ENCODE measurements around the gene GHRL. TPM values are rescaled to one million over a fixed set of nuclear protein-coding genes. Genes with fewer than 3 reads are reported as not detected.

GHRL gene
- total and polyA plus RNA-seq, 2 of the 4 experiments (the other 2 are of a cell fraction): 0.27 TPM; not detected in 1

GRCh38 chr3:10290481-10291176 is 2.1 kb downstream of the GHRL start:
- ChIA-PET CTCF (interaction anchor here (0.5 kb wide), 1 partner anchor 855 kb away, joined by 3 read pairs; no protein-coding TSS in a partner anchor), POLR2A (ENCODE audit: unreplicated experiment) (no interaction called here)
- H2BK15ac ChIP-seq (ENCODE audit: low read depth, low read length): no peak overlapping the region
- no peaks in the 10 kb centered on the region for H3K27me3 ChIP-seq (ENCODE audit: control insufficient read depth, insufficient read depth, low read length)
- no peak overlapping the region for H2BK5ac ChIP-seq (ENCODE audit: low read depth, low read length, poor library complexity, severe bottlenecking)
- H3K4me3 ChIP-seq (ENCODE audit: insufficient read depth, low read depth, low read length): no peak overlapping the region
- no peak overlapping the region for H2AFZ ChIP-seq (replicated peaks; ENCODE audit: low read length, poor library complexity)
- intact Hi-C loops (cut with micrococcal nuclease) (no loop called here), in situ Hi-C loops (cut with MboI; ENCODE audit: low sequenced_read_pairs) (no loop called here), dilution Hi-C loops (cut with HindIII; ENCODE audit: low sequenced_read_pairs, unreplicated experiment) (no loop called here)
- BruUV-seq (replicated peaks): no TSS peak
- H4K20me1 ChIP-seq (ENCODE audit: insufficient read depth, low read length): no peaks in the 10 kb centered on the region
- no peak overlapping the region for H2BK20ac ChIP-seq (ENCODE audit: low read depth, low read length)
- 84% methylated on average over 7 of the region's 18 CpGs; no CpG with 5 or more reads in 1 of the 2 experiments for WGBS, 2 experiments (ENCODE audit: extremely low coverage in 2 of 2, insufficient read length in 1 of 2)
- H3K9me3 ChIP-seq (ENCODE audit: control insufficient read depth, insufficient read depth, low read length): no peaks in the 10 kb centered on the region
- H3K9me1 ChIP-seq (ENCODE audit: insufficient read depth, low read length): peaks cover 3% of the 10 kb centered on the region; the same call in 1 of the 2 replicates
- H3K4me1 ChIP-seq (ENCODE audit: control insufficient read depth, insufficient read depth, low read length): no peaks in the 10 kb centered on the region
- ATAC-seq (ENCODE audit: low read depth) (no peak), DNase-seq (no peak)
- no peak overlapping the region for H3K9ac ChIP-seq (ENCODE audit: low read depth, low read length)
- no peak overlapping the region for H4K5ac ChIP-seq (ENCODE audit: low read depth, low read length)
- no peak overlapping the region for H3K4me2 ChIP-seq (ENCODE audit: low read depth, low read length)
- H4K8ac ChIP-seq (ENCODE audit: low read depth in 2 of 2, low read length in 2 of 2): no peak overlapping the region
- no peak overlapping the region for H2AK9ac ChIP-seq (replicated peaks; ENCODE audit: low read depth, low read length, poor library complexity)
- no peak overlapping the region for H3K4ac ChIP-seq (ENCODE audit: low read depth, low read length)
- H2AK5ac ChIP-seq (ENCODE audit: low read depth, low read length): no peak overlapping the region
- H3K79me1 ChIP-seq (ENCODE audit: low read depth in 1 of 2, low read length in 2 of 2): no peaks in the 10 kb centered on the region; a peak in 1 of 4 replicates
- no peak for TF ChIP-seq RFX5 (IDR thresholded peaks at IDR 0.05; ENCODE audit: low read depth, low read length)
- TF ChIP-seq SMC3 (IDR thresholded peaks at IDR 0.05; ENCODE audit: low read depth, low read length): no peak
- no peak for TF ChIP-seq ELK1 (IDR thresholded peaks at IDR 0.05; ENCODE audit: borderline replicate concordance, low read depth, low read length)
- no peak for TF ChIP-seq MAFK (IDR thresholded peaks at IDR 0.05; ENCODE audit: low read depth, low read length)
- TF ChIP-seq NFE2L2 (IDR thresholded peaks at IDR 0.05; ENCODE audit: low read depth, low read length): no peak
- no peak for TF ChIP-seq RCOR1 (IDR thresholded peaks at IDR 0.05; ENCODE audit: insufficient replicate concordance, low read length)
- TF ChIP-seq RAD21 (IDR thresholded peaks at IDR 0.05; ENCODE audit: low read length): no peak
- no peak for TF ChIP-seq POLR2A (IDR thresholded peaks at IDR 0.05; ENCODE audit: low read depth, low read length)
- TF ChIP-seq BHLHE40 (IDR thresholded peaks at IDR 0.05; ENCODE audit: low read depth, low read length): no peak
- TF ChIP-seq USF2 (IDR thresholded peaks at IDR 0.05; ENCODE audit: low read depth, low read length): no peak
- no peak for TF ChIP-seq CTCF (conservative IDR thresholded peaks at IDR 0.05; ENCODE audit: low read depth, low read length)
- H3K56ac ChIP-seq (ENCODE audit: extremely low read depth, insufficient read depth, low read length): no peak overlapping the region
- no peak overlapping the region for H3K27ac ChIP-seq (ENCODE audit: insufficient read depth, low read length)
- no peak overlapping the region for H3K18ac ChIP-seq (ENCODE audit: low read depth, low read length)
- no peak overlapping the region for H4K91ac ChIP-seq (ENCODE audit: insufficient read depth, low read depth, low read length)
- no peak overlapping the region for H3K14ac ChIP-seq (replicated peaks; ENCODE audit: low read depth, low read length)
- H2BK120ac ChIP-seq (ENCODE audit: low read depth, low read length): no peak overlapping the region
- no peak overlapping the region for H3K23ac ChIP-seq (ENCODE audit: low read depth, low read length)
- peaks cover 25% of the 10 kb centered on the region for H3K36me3 ChIP-seq (ENCODE audit: control insufficient read depth, insufficient read depth, low read length)

All from IMR-90 (cell line).